T-helper 2 cell treated with Interferon-gamma antibody and Interleukin-4, amounts not matched to agents 100 ng/mL and 5 ng/mL, for 36 hours (primary cell): ENCODE measurements around the gene WASF1. TPM values are rescaled to one million over a fixed set of nuclear protein-coding genes. Genes with fewer than 3 reads are reported as not detected.
"Not testable (repeated sequence)": the region's sequence is repeated elsewhere in the genome, so short reads cannot be mapped to it uniquely, and the experiment has no call there.

ENCODE experiments used
- intact Hi-C: fragments of 100-400 bp; cut with micrococcal nuclease; formaldehyde crosslinking; loops from one replicate; pipeline ENCODE4 v1.15.1; 2023
- total RNA-seq: library from RNA; stranded (reverse); gene quantifications from 2 replicates; pipeline ENCODE4 v1.2.3, GENCODE V29; 2022

WASF1 gene
- total RNA-seq, 1 donor from 2014 or later: 0.20 TPM

- intact Hi-C loops: loop anchor here (1.0 to 5.0 kb wide), 2 partner anchors 211 to 472 kb away; no protein-coding TSS in a partner anchor
Measured at GRCh38 chr6:110178626-110179405, 654 bp downstream of the WASF1 start.

GRCh38 chr6:110173506-110174132 is 5.9 kb downstream of the WASF1 start:
- intact Hi-C loops: no loop called here

- intact Hi-C loops: no loop called here
Measured at GRCh38 chr6:110170081-110170480, 9.4 kb downstream of the WASF1 start.

GRCh38 chr6:110158479-110158878 is 21.0 kb downstream of the WASF1 start:
- intact Hi-C loops: no loop called here

GRCh38 chr6:110147870-110148269 is 31.6 kb downstream of the WASF1 start:
- intact Hi-C loops: no loop called here

GRCh38 chr6:110140650-110141049 is 38.8 kb downstream of the WASF1 start:
- intact Hi-C loops: no loop called here

GRCh38 chr6:110139052-110139451 is 40.4 kb downstream of the WASF1 start:
- intact Hi-C loops: no loop called here

- intact Hi-C loops: no loop called here
Measured at GRCh38 chr6:110137924-110138887, 41.3 kb downstream of the WASF1 start.

GRCh38 chr6:110130362-110130761 is 49.1 kb downstream of the WASF1 start:
- intact Hi-C loops: no loop called here

- intact Hi-C loops: no loop called here
Measured at GRCh38 chr6:110128418-110128817, 51.1 kb downstream of the WASF1 start.

- intact Hi-C loops: no loop called here
Measured at GRCh38 chr6:110125361-110125760, 54.1 kb downstream of the WASF1 start.

GRCh38 chr6:110121655-110122054 is 57.8 kb downstream of the WASF1 start:
- intact Hi-C loops: not testable (repeated sequence)

GRCh38 chr6:110116258-110116657 is 63.2 kb downstream of the WASF1 start:
- intact Hi-C loops: no loop called here

- intact Hi-C loops: no loop called here
Measured at GRCh38 chr6:110114004-110114403, 65.5 kb downstream of the WASF1 start.

- intact Hi-C loops: no loop called here
Measured at GRCh38 chr6:110105296-110105695, 74.2 kb downstream of the WASF1 start.

GRCh38 chr6:110103260-110103659 is 76.2 kb downstream of the WASF1 start:
- intact Hi-C loops: no loop called here

- intact Hi-C loops: no loop called here
Measured at GRCh38 chr6:110102411-110102810, 77.1 kb downstream of the WASF1 start.

- intact Hi-C loops: no loop called here
Measured at GRCh38 chr6:110101885-110102284, 77.6 kb downstream of the WASF1 start.

GRCh38 chr6:110098511-110099116 is 80.9 kb downstream of the WASF1 start:
- intact Hi-C loops: no loop called here

GRCh38 chr6:110097443-110097842 is 82.0 kb downstream of the WASF1 start:
- intact Hi-C loops: no loop called here

GRCh38 chr6:110095935-110096334 is 83.5 kb downstream of the WASF1 start:
- intact Hi-C loops: no loop called here
